ENCODE results near the gene PRKCI. TPM values are rescaled to one million over a fixed set of nuclear protein-coding genes. Genes with fewer than 3 reads are reported as not detected.

The PRKCI gene
- total and polyA plus RNA-seq, 10 donors = 3.6 to 28.7 (median 14.9) TPM

DNA sequence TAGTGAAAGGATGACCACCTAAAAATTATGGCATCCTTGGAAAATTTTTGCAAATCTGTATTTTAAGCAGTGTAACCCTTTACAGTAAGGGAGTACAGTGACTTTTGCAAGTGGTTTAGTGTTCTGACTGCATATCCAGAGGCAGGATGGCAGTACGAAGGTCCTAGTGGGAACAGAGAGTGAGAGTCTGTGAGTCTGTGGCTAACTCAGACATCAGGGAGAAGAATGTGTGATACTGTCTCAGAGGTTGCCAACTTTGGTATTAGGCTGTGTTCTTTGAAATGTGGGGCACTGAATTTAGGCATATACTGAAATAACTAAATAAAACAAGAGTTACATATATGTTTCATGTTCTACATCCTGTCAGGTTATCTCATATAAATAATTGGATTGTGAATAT lies 25.7 kb downstream of the PRKCI start:
- no peak for DNase-seq
- Histone ChIP-seq H3K9me3 (no peaks in the 10 kb centered on the region), H3K4me1 (no peaks in the 10 kb centered on the region), H3K4me3 (no peak overlapping the region), H3K36me3 (peaks cover 0 to 16% (median 0%) of the 10 kb centered on the region in 6 donors), H3K27me3 (replicated peaks in 1 of 7) (no peaks in the 10 kb centered on the region), H3K27ac (no peak overlapping the region)
- TF ChIP-seq POLR2AphosphoS5 (IDR thresholded peaks at IDR 0.05) = no peak
- TF ChIP-seq, protein P1, sequence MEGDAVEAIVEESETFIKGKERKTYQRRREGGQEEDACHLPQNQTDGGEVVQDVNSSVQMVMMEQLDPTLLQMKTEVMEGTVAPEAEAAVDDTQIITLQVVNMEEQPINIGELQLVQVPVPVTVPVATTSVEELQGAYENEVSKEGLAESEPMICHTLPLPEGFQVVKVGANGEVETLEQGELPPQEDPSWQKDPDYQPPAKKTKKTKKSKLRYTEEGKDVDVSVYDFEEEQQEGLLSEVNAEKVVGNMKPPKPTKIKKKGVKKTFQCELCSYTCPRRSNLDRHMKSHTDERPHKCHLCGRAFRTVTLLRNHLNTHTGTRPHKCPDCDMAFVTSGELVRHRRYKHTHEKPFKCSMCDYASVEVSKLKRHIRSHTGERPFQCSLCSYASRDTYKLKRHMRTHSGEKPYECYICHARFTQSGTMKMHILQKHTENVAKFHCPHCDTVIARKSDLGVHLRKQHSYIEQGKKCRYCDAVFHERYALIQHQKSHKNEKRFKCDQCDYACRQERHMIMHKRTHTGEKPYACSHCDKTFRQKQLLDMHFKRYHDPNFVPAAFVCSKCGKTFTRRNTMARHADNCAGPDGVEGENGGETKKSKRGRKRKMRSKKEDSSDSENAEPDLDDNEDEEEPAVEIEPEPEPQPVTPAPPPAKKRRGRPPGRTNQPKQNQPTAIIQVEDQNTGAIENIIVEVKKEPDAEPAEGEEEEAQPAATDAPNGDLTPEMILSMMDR (IDR thresholded peaks at IDR 0.05 in 8 of 11, conservative IDR thresholded peaks at IDR 0.05 in 3 of 11) = no peak
- TF ChIP-seq POLR2A (IDR thresholded peaks at IDR 0.05) = no peak
- intact Hi-C loops (cut with DNase I; ENCODE audit: low total_unique reads) = no loop called here
- WGBS, 5 donors = 70 to 90% (median 82%) methylated on average over 1 of the region's 1 CpG

DNA sequence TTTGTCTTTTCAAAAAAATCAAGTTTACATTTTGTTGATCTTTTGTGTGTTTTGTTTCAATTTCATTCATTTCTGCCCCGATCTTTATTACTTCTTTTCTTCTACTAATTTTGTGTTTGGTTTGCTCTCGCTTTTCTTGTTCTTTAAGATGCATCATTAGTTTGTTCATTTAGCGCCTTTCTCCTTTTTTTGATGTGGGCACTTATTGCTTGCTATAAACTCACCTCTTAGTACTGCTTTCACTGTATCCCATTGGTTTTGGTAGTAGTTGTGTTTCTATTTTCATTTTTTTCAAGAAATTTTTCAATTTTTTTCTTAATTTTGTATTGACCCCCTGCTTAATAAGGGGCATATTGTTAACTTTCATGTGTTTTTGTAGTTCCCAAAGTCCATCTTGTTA lies 34.4 kb downstream of the PRKCI start:
- peaks cover 0 to 10% (median 6%) of the 10 kb centered on the region in 6 donors for H3K4me1 ChIP-seq
- 79 to 92% (median 90%) methylated on average over 3 of the region's 3 CpGs for WGBS, 5 donors

GRCh38 chr3:170257145-170257544 lies 34.9 kb downstream of the PRKCI start:
- DNase-seq = no peak
- Histone ChIP-seq H3K27me3 (replicated peaks in 1 of 7) (no peaks in the 10 kb centered on the region), H3K27ac (no peak overlapping the region), H3K9me3 (peaks cover 0 to 11% (median 2%) of the 10 kb centered on the region in 8 donors), H3K4me1 (peaks cover 0 to 10% (median 6%) of the 10 kb centered on the region in 6 donors), H3K4me3 (no peak overlapping the region), H3K36me3 (peaks cover 0 to 28% (median 9%) of the 10 kb centered on the region in 6 donors)
- WGBS, 5 donors = 73 to 90% (median 86%) methylated on average over 2 of the region's 2 CpGs
- TF ChIP-seq POLR2A (IDR thresholded peaks at IDR 0.05) (no peak), POLR2AphosphoS5 (IDR thresholded peaks at IDR 0.05) (no peak)
- TF ChIP-seq, protein P1 (IDR thresholded peaks at IDR 0.05 in 8 of 11, conservative IDR thresholded peaks at IDR 0.05 in 3 of 11) = no peak
- intact Hi-C loops (cut with DNase I; ENCODE audit: low total_unique reads) = no loop called here

More for the DNA sequence above, 34.4 kb downstream of the PRKCI start:
- no peaks in the 10 kb centered on the region for H3K27me3 ChIP-seq (replicated peaks in 1 of 7)
- intact Hi-C loops (cut with DNase I; ENCODE audit: low total_unique reads) = no loop called here
- no peak overlapping the region for H3K4me3 ChIP-seq
- no peak for DNase-seq
- TF ChIP-seq POLR2AphosphoS5 (IDR thresholded peaks at IDR 0.05) (no peak), POLR2A (IDR thresholded peaks at IDR 0.05) (no peak)
- TF ChIP-seq, protein P1 (IDR thresholded peaks at IDR 0.05 in 8 of 11, conservative IDR thresholded peaks at IDR 0.05 in 3 of 11) = no peak
- no peak overlapping the region for H3K27ac ChIP-seq
- H3K36me3 ChIP-seq = peaks cover 0 to 23% (median 9%) of the 10 kb centered on the region in 6 donors
- peaks cover 0 to 11% (median 2%) of the 10 kb centered on the region in 8 donors for H3K9me3 ChIP-seq

- H3K4me1 ChIP-seq = peaks cover 0 to 10% (median 6%) of the 10 kb centered on the region in 6 donors
- intact Hi-C loops (cut with DNase I; ENCODE audit: low total_unique reads) = no loop called here
- WGBS, 5 donors = 82 to 93% (median 91%) methylated on average over 3 of the region's 3 CpGs
Measured at GRCh38 chr3:170258105-170258487, 35.9 kb downstream of the PRKCI start.

More at GRCh38 chr3:170258105-170258487, 35.9 kb downstream of the PRKCI start:
- Histone ChIP-seq H3K9me3 (peaks cover 0 to 11% (median 2%) of the 10 kb centered on the region in 8 donors), H3K4me3 (no peak overlapping the region), H3K27ac (no peak overlapping the region), H3K27me3 (replicated peaks in 1 of 7) (no peaks in the 10 kb centered on the region), H3K36me3 (peaks cover 0 to 37% (median 9%) of the 10 kb centered on the region in 6 donors)
- no peak for DNase-seq
- no peak for TF ChIP-seq POLR2A (IDR thresholded peaks at IDR 0.05)
- TF ChIP-seq, protein P1 (IDR thresholded peaks at IDR 0.05 in 8 of 11, conservative IDR thresholded peaks at IDR 0.05 in 3 of 11) = no peak
- TF ChIP-seq POLR2AphosphoS5 (IDR thresholded peaks at IDR 0.05) = no peak

All from spleen (tissue), 11 donors.